Right ventricle myocardium superior (tissue), 1 donor: Measurements from ENCODE around the gene HTR6. TPM values are rescaled to one million over a fixed set of nuclear protein-coding genes. Genes with fewer than 3 reads are reported as not detected.
A peak's percentile ranks its signal among the peaks of the same experiment; 100 is the strongest.

Experiments
- ATAC-seq: fragments of 200-7000 bp; cut with Tn5 transposase; one replicate; pipeline ENCODE4 v1.9.1; 2020; ENCODE audit warnings: mild to moderate bottlenecking; ENCODE audit not compliant: poor library complexity
- DNase-seq: peaks from one replicate; pipeline ENCODE4 v3.0.0-alpha.2; 2020
- intact Hi-C: fragments of 100-400 bp; cut with DNase I; formaldehyde crosslinking; loops from one replicate; pipeline ENCODE4 v1.11.2; 2022
- total RNA-seq: library from RNA; stranded (reverse); fragmentation: NEBNext Ultra II Directional; extraction: Animal tissue kit (Norgen Biotek cat#: 25700); gene quantifications from one replicate; pipeline ENCODE4 v1.2.1, GENCODE V29; 2021
- donor health status: DM: no; HTN: yes; CAD: no; lungs with severe emphysema.

Gene HTR6
- total RNA-seq, 1 donor from 2014 or later: not detected

DNA sequence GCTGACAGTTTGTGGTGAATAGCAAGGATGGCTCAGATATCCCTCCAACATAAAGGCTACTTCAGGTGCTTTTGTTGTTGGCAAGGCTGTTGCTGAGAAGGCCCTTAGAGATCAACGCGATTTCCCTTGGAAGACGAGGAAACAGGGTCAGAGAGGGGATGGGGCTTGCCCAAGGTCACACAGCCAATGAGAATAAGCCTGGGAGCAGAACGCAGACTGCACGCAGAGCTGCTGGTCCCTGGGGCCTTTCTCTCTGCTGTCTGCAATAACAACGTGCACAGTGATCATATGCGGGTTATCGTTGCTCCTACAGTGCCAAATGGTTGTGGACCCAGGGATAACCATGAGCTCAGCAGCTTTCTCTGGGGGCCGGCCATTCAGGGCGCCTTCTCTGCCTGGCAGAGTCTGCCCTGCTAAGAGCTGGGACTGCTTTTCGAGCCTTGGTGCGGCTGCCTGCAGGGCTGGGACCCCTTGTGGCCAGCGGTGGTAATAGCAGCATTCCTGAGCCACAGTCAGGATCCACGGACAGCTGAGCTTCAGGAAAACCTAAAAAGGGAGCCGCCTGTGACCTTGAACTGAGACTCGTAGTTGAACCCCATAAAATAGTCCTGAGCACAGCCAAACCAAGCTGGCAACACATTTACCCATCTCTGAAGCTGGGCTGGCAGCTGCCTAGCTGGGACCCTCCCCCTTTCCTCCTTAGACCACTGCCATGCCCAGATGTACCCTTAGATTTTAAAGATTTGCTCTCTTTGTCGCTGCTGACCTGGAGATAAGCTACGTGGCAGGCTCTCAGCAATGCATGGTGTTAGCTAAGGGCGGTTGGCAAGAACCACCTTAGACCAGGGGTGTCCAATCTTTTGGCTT, 39.8 kb downstream of the HTR6 start:
- DNase-seq (peak; percentile 82), ATAC-seq (peak; percentile 93)
- intact Hi-C loops: loop anchor here (5.0 kb wide), 1 partner anchor 42 kb away; the partner anchor contains the start of gene HTR6

GRCh38 chr1:19705464-19705863, 40.8 kb downstream of the HTR6 start:
- intact Hi-C loops: no loop called here
- no peak for DNase-seq
- no peak for ATAC-seq

- intact Hi-C loops: no loop called here
- ATAC-seq (no peak), DNase-seq (no peak)
Measured at GRCh38 chr1:19706136-19706535, 41.5 kb downstream of the HTR6 start.

- ATAC-seq (no peak), DNase-seq (no peak)
- intact Hi-C loops: no loop called here
Measured at GRCh38 chr1:19708567-19709110, 44.0 kb downstream of the HTR6 start.

- intact Hi-C loops: no loop called here
- ATAC-seq (no peak), DNase-seq (no peak)
Measured at GRCh38 chr1:19709260-19709793, 44.7 kb downstream of the HTR6 start.

GRCh38 chr1:19710825-19711611, 46.3 kb downstream of the HTR6 start:
- intact Hi-C loops: no loop called here
- ATAC-seq (no peak), DNase-seq (no peak)

DNA sequence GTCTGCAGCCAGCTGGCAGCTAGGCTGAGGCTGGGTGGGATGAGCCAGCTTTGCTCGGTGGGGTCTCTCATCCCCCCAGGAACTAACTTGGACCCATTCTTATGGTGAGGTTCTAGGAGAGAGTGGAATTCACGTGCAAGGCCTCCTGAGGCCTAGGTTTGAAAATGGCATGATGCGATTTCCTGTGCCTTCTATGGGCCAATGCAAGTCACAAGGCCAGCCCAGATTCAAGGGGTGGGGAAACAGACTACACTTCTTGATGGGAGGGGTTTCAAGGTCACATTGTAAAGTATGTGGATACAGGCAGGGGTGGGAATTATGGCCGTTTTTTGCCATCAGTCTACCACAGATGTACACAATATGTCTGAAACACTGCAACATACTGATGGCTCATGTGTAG, 48.3 kb downstream of the HTR6 start:
- DNase-seq: no peak
- intact Hi-C loops: no loop called here
- no peak for ATAC-seq

DNA sequence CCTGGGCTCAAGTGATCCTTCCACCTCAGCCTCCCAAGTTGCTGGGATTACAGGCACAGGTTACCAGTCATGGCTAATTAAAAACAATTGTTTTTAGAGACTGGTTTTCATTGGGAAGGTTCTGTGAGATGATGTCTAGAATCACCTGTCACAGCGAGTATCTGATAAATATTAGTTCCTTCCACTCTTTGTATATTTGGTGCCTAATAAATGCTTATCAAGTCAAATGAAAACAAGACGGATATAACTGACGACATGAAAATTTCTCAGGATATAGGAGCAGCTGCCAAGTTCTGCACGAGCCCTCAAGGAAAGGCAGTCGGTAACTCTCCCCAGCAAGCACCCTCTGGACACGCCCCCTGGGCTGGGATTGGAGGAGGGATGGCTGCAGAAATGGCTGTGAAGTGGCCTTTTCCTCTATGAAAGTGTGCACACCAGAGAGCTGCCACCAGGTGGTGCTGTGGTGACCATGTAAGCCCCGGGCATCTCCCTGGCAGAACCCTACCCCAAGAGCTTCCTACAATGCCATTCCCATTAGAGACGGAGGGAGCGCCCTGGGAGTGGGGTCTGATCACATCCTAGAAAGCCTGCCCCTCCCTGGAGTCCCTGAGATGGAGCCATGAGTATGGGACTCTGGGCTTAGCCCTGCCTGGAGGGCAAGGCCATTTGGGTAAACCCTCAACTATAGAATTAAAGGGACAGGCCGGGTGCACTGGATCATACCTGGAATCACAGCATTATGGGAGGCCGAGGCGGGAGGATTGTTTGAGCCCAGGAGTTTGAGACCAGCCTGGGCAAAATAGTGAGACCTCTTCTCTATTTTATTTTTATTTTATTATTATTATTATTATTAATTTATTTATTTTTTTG, 50.9 kb downstream of the HTR6 start:
- intact Hi-C loops: no loop called here
- peak; percentile 93 for DNase-seq
- peak; percentile 95 for ATAC-seq

DNA sequence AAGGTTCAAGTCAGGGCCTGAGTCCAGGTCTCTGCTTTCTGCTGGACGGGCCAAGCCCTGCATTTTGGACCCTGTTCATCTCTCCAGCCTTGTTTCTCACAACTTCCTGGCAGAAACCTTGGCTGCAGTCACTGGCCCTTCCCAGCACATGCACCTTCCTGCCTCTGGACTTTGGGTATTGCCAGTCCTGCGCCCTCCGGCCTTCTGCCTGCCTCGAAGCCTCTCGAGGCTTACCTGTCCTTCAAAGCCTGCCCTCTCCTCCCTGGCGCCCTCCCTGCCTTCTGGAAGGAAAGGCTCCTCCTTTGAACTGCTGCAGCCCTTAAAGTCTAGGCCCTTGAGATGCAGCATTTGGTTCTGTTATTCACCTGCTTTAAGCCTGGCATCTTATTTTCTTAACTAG, 52.8 kb downstream of the HTR6 start:
- intact Hi-C loops: no loop called here
- DNase-seq (no peak), ATAC-seq (no peak)

- intact Hi-C loops: no loop called here
- DNase-seq (no peak), ATAC-seq (no peak)
Measured at GRCh38 chr1:19720174-19720573, 55.5 kb downstream of the HTR6 start.

GRCh38 chr1:19720973-19721372, 56.3 kb downstream of the HTR6 start:
- intact Hi-C loops: no loop called here
- ATAC-seq (no peak), DNase-seq (no peak)

DNA sequence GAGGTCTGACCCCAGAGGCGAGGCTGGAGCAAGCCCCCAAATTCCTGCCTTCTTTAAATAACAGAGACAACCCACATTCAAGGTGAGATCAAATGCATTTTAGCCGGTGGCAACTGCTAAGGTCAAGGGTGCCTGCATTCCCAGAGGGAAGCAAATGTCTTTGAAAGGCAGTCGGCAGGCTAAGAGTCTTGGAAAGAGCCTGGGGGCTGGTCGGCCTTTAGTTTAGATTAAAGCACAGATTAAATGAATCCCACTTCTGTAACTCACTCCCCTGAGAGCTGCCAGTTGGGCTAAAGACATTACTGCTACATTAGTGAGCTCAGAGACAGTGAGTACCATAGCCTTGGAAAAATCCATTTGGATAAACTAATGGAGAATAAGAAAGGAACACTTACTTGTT, 59.2 kb downstream of the HTR6 start:
- DNase-seq: no peak
- intact Hi-C loops: no loop called here
- no peak for ATAC-seq

GRCh38 chr1:19725606-19726005, 60.9 kb downstream of the HTR6 start:
- no peak for ATAC-seq
- intact Hi-C loops: no loop called here
- DNase-seq: no peak

- ATAC-seq (peak; percentile 77), DNase-seq (no peak)
- intact Hi-C loops: no loop called here
Measured at GRCh38 chr1:19728413-19729145, 63.9 kb downstream of the HTR6 start.

- intact Hi-C loops: no loop called here
- ATAC-seq (no peak), DNase-seq (no peak)
Measured at GRCh38 chr1:19730232-19730631, 65.6 kb downstream of the HTR6 start.
